Measurements from ENCODE around the gene GLIPR2.
"Not testable (repeated sequence)": the region's sequence is repeated elsewhere in the genome, so short reads cannot be mapped to it uniquely, and the experiment has no call there.

Gene GLIPR2

GRCh38 chr9:36144309-36145232 is 8.0 kb downstream of the GLIPR2 start:
- DNase-seq (ENCODE audit: low spot score): no peak

GRCh38 chr9:36145970-36146369 is 9.4 kb downstream of the GLIPR2 start:
- DNase-seq (ENCODE audit: low spot score): no peak

GRCh38 chr9:36146651-36147050 is 10.1 kb downstream of the GLIPR2 start:
- DNase-seq (ENCODE audit: low spot score): no peak

- DNase-seq (ENCODE audit: low spot score): no peak
These were observed 11.1 kb downstream of the GLIPR2 start for GRCh38 chr9:36147441-36148175.

GRCh38 chr9:36148311-36149051 is 11.9 kb downstream of the GLIPR2 start:
- DNase-seq (ENCODE audit: low spot score): peak; percentile 96

GRCh38 chr9:36149197-36149596 is 12.7 kb downstream of the GLIPR2 start:
- no peak for DNase-seq (ENCODE audit: low spot score)

GRCh38 chr9:36150574-36151315 is 14.2 kb downstream of the GLIPR2 start:
- no peak for DNase-seq (ENCODE audit: low spot score)

GRCh38 chr9:36151316-36152210 is 15.0 kb downstream of the GLIPR2 start:
- no peak for DNase-seq (ENCODE audit: low spot score)

GRCh38 chr9:36152741-36153438 is 16.4 kb downstream of the GLIPR2 start:
- DNase-seq (ENCODE audit: low spot score): no peak

- DNase-seq (ENCODE audit: low spot score): no peak
These were observed 17.2 kb downstream of the GLIPR2 start for GRCh38 chr9:36153746-36154145.

- DNase-seq (ENCODE audit: low spot score): peak; percentile 59
These were observed 17.9 kb downstream of the GLIPR2 start for GRCh38 chr9:36154331-36154952.

GRCh38 chr9:36156116-36156515 is 19.6 kb downstream of the GLIPR2 start:
- no peak for DNase-seq (ENCODE audit: low spot score)

- DNase-seq (ENCODE audit: low spot score): no peak
These were observed 21.6 kb downstream of the GLIPR2 start for GRCh38 chr9:36158122-36158521.

- no peak for DNase-seq (ENCODE audit: low spot score)
These were observed 22.4 kb downstream of the GLIPR2 start for GRCh38 chr9:36158917-36159316.

- DNase-seq (ENCODE audit: low spot score): not testable (repeated sequence)
These were observed 23.0 kb downstream of the GLIPR2 start for GRCh38 chr9:36159509-36159908.

- DNase-seq (ENCODE audit: low spot score): not testable (repeated sequence)
These were observed 23.6 kb downstream of the GLIPR2 start for GRCh38 chr9:36160126-36160525.

- no peak for DNase-seq (ENCODE audit: low spot score)
These were observed 24.7 kb downstream of the GLIPR2 start for GRCh38 chr9:36161187-36161586.

GRCh38 chr9:36162211-36162738 is 25.7 kb downstream of the GLIPR2 start:
- no peak for DNase-seq (ENCODE audit: low spot score)

All from putamen (tissue), 1 donor.